Measurements from ENCODE around the gene PBX3. TPM values are rescaled to one million over a fixed set of nuclear protein-coding genes. Genes with fewer than 3 reads are reported as not detected.

Gene PBX3
- total RNA-seq, result 10 to 100 TPM; 15.1 to 21.1 TPM

DNA sequence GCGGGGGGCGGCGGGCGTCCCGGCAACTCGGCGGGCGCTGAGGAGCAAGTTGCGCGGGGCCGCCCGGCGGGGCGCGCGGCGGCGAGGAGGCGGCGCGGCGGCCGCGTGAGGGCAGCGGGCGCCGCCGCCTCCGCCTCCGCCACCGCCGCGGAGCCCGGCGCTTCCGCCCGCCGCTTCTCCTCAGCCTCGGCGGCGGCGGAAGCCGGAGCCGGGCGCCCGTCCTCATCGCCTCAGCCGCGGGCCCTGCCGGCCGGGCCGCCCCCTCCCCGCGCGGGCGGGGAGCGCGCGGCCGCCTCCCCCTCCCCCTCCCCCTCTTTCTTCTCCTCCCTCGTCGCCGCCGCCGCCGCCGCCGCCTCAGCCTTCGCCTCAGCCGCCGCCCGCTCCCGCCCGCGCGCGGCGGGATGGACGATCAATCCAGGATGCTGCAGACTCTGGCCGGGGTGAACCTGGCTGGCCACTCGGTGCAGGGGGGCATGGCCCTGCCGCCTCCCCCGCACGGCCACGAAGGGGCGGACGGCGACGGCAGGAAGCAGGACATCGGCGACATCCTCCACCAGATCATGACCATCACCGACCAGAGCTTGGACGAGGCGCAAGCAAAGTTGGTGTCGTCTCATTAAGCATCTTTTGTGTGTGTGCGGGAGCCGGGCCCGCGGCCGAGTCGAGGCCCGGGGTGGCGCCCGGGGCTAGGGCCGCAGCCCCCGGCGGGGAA is at the start of gene PBX3:
Gene PBX3, plus strand, starts transcription at position 321 of the 712 bp plus-strand sequence.
- Histone ChIP-seq H3K9me3 (no peaks in the 10 kb centered on the region), H3K4me1 (peaks cover 3% of the 10 kb centered on the region), H3K27ac (peak within 1 kb of the TSS; percentile 87), H3K9ac (ENCODE audit: low read depth in 2 of 2, low read length in 2 of 2) (peak within 1 kb of the TSS; percentile 65 to 78), H3K36me3 (no peaks in the 10 kb centered on the region), H3K4me3 (peak within 1 kb of the TSS; percentile 83), H3K27me3 (no peaks in the 10 kb centered on the region)
- TF ChIP-seq, protein P1, sequence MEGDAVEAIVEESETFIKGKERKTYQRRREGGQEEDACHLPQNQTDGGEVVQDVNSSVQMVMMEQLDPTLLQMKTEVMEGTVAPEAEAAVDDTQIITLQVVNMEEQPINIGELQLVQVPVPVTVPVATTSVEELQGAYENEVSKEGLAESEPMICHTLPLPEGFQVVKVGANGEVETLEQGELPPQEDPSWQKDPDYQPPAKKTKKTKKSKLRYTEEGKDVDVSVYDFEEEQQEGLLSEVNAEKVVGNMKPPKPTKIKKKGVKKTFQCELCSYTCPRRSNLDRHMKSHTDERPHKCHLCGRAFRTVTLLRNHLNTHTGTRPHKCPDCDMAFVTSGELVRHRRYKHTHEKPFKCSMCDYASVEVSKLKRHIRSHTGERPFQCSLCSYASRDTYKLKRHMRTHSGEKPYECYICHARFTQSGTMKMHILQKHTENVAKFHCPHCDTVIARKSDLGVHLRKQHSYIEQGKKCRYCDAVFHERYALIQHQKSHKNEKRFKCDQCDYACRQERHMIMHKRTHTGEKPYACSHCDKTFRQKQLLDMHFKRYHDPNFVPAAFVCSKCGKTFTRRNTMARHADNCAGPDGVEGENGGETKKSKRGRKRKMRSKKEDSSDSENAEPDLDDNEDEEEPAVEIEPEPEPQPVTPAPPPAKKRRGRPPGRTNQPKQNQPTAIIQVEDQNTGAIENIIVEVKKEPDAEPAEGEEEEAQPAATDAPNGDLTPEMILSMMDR (IDR thresholded peaks at IDR 0.05), result no peak
- intact Hi-C loops (cut with DNase I), result no loop called here
- peak; percentile 65 for DNase-seq

DNA sequence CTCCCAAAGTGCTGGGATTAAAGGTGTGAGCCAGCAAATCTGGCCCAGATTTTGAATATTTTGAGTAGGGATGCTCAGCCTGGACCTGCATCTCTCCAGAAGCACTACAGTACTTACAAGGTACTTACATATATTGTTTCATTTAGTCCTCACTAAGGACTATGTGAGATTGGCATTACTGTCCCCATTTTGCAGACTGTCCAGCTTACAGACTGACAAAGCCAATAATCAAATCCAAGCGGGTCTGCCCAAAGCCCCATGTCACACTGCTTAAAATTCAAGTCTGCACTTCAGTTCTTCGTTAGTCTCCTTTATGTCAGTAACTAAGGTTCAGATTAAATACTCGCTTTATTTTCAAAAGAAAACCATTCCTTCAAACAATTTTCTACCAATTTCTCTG is 47.3 kb upstream of the PBX3 start:
- DNase-seq, result no peak
- intact Hi-C loops (cut with DNase I), result no loop called here
- H3K9ac ChIP-seq (ENCODE audit: low read depth in 2 of 2, low read length in 2 of 2), result no peak overlapping the region
- H3K4me3 ChIP-seq, result no peak overlapping the region
- no peaks in the 10 kb centered on the region for H3K4me1 ChIP-seq
- no peak overlapping the region for H3K27ac ChIP-seq
- H3K36me3 ChIP-seq, result no peaks in the 10 kb centered on the region
- no peaks in the 10 kb centered on the region for H3K27me3 ChIP-seq
- TF ChIP-seq, protein P1 (IDR thresholded peaks at IDR 0.05), result no peak
- no peaks in the 10 kb centered on the region for H3K9me3 ChIP-seq

DNA sequence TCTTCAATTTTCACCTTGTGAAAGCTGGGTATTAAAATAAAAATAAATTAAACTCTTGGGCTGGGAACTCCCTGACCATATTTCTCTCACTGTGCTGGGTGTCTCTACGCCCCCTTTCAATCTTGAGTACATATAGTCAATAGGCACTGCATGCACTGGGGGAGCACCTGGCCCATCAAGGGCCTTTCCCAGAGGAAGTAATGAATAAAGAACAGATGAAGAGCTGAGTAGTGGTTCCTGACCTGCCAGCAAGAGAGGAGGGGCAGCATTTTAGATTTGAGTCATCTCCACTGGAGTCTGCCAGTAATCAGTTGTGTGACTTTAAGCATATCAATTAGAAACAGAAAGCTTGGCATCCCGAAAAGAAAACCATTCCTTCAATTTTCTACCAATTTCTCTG is 46.4 kb upstream of the PBX3 start:
- TF ChIP-seq, protein P1 (IDR thresholded peaks at IDR 0.05), result no peak
- Histone ChIP-seq H3K27ac (no peak overlapping the region), H3K9me3 (no peaks in the 10 kb centered on the region), H3K4me3 (no peak overlapping the region), H3K27me3 (no peaks in the 10 kb centered on the region), H3K36me3 (no peaks in the 10 kb centered on the region), H3K4me1 (peaks cover 5% of the 10 kb centered on the region), H3K9ac (ENCODE audit: low read depth in 2 of 2, low read length in 2 of 2) (no peak overlapping the region)
- intact Hi-C loops (cut with DNase I), result no loop called here
- DNase-seq, result no peak

DNA sequence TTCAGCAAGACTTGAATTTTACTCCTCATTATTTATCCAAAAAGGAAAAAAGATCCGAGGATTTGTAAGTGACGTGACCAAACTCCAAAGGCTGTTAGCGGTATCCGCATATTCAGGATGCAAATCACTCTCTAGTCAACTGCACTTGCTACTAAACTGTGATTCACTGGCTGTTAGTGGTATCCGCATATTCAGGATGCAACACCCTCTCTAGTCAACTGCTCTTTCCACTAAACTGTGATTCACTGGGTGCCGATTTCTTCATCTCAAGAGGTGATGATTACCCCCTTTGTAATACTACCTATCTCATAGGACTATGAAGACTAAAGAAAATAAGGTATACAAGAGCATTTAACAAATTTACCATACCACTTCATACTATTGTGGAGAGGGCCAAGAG is 45.8 kb upstream of the PBX3 start:
- Histone ChIP-seq H3K4me1 (peaks cover 9% of the 10 kb centered on the region), H3K27me3 (no peaks in the 10 kb centered on the region), H3K4me3 (no peak overlapping the region), H3K9ac (ENCODE audit: low read depth in 2 of 2, low read length in 2 of 2) (no peak overlapping the region), H3K9me3 (no peaks in the 10 kb centered on the region), H3K36me3 (no peaks in the 10 kb centered on the region), H3K27ac (no peak overlapping the region)
- no peak for DNase-seq
- TF ChIP-seq, protein P1 (IDR thresholded peaks at IDR 0.05), result no peak
- intact Hi-C loops (cut with DNase I), result no loop called here

DNA sequence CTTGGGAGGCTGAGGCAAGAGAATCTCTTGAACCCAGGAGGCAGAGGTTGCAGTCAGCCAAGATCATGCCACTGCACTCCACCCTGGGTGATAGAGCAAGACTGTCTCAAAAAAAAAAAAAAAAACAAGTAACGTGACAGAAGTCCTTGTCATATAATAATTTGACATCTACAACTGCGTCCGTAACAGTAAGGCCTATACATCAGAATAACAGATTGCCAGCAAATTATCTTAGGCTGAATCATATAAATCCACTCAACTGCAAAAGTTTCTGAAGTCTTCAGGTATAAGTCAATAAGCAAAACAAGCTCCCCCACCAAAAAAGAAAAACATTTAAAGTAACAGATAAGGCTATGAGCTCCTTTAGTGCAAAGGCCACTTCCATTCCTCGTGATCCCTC is 43.5 kb upstream of the PBX3 start:
- no peak for DNase-seq
- intact Hi-C loops (cut with DNase I), result no loop called here
- peaks cover 9% of the 10 kb centered on the region for H3K4me1 ChIP-seq
- TF ChIP-seq, protein P1 (IDR thresholded peaks at IDR 0.05), result no peak
- H3K36me3 ChIP-seq, result no peaks in the 10 kb centered on the region
- no peaks in the 10 kb centered on the region for H3K27me3 ChIP-seq
- H3K9ac ChIP-seq (ENCODE audit: low read depth in 2 of 2, low read length in 2 of 2), result no peak overlapping the region
- H3K4me3 ChIP-seq, result no peak overlapping the region
- no peak overlapping the region for H3K27ac ChIP-seq
- no peaks in the 10 kb centered on the region for H3K9me3 ChIP-seq
